HG03558 (cell line): ENCODE measurements around the gene SPARCL1.
"Not testable (repeated sequence)": the region's sequence is repeated elsewhere in the genome, so short reads cannot be mapped to it uniquely, and the experiment has no call there.

Experiments used
- ATAC-seq: cut with Tn5 transposase; IDR thresholded peaks from one replicate; pipeline ENCODE4 v1.9.1; 2021; ENCODE audit warnings: moderate number of reproducible peaks; ENCODE audit not compliant: unreplicated experiment; ENCODE audit errors: extremely low read depth

The SPARCL1 gene

DNA sequence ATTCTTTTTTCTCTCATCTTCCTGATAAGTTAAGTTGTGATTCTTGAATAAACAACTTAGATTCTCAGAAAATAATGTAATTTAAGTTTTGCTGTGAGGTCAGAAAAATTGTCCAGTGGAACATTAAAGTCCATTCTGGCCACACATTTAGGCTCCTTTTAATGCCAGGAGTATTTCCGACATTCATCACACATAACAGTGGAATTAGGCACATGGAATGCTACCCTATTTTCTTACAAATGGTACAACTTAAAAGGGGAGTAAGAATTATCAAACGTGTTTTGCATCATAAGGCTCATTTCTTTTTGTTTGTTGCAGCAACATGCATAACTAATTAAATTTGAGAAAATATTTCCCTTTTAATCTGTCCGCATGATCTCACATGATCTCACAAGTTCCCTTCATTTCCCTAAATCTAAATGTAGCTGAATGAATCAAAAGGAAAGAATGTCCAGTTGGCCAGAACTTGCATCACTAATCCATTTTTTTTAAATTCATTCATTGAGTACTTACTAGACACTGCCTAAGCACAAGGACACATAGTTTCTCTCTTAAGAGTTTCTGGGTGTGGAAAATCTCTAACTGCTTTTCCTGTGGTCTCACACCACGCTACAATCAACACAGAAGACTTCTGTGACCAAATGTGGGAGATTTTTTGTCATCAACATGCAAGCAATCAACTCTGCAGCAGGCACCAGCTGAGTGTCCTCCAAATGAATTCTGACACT is 22.0 kb downstream of the SPARCL1 start:
- no peak for ATAC-seq

DNA sequence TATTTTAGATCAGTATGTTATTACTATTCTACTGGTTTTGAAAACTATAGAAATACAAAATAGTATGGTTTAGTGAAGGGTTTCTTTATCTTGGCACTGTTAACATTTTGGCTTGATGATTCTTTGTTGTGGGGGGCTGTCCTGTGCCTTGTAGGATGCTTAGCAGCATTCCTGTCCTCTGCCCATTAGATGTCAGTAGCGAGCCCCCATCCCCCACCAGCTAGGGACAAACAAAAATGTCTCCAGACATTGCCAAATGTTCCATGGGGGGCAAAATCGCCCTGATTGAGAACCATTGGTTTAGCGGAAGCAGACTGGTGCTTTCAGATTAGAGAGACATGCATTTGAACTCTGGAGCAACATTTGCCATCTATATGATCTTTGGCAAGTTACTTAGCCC is 23.3 kb downstream of the SPARCL1 start:
- no peak for ATAC-seq

DNA sequence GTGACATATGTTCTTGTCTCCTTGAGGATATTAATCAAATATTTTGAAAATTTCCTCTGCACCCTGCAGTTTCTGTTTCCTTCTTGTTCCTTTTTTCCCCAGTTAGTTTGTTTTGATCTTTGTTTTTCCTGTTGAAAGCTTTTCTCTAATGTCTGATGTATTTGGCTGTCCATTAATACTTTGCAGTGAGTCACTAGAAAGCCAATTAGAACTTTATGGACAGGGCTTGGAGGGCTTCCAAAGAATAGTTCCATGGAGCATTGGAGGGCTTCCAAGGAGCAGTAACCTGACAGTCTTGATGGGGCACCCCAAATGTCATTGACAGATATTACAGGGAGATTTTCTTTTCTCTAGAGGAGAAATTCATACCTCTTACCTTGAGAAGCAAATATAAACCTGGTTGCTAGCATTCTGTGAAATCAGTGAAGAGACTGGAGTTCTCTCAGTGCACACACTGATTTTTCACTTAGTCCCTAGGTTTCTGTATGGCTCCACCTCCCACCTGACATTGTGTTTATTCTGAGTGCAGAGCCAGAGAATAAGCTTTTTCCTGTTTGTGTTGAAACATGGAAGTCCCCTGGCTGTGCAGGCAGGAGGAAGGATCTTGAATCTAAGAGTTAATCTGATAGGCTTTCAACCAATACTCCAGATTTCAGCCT is 26.5 kb downstream of the SPARCL1 start:
- no peak for ATAC-seq

DNA sequence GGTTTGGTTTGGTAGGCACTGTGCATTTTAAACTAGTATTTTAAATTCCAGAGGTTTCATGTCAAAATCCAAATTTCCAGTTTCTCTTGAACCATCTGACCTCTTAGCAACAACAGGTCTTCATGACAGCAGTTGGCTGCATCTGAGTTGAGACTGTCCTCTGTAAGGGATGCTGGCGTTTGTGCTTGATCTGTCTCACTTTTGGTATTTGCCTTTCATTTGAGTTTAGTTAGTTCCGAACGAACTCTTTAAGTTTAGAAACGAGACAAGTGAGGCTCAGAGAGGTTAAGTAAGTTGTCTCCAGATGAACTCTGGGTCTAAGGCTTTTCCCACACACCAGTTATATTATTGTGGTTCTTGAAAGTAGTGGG is 29.1 kb downstream of the SPARCL1 start:
- ATAC-seq = peak; percentile 19

DNA sequence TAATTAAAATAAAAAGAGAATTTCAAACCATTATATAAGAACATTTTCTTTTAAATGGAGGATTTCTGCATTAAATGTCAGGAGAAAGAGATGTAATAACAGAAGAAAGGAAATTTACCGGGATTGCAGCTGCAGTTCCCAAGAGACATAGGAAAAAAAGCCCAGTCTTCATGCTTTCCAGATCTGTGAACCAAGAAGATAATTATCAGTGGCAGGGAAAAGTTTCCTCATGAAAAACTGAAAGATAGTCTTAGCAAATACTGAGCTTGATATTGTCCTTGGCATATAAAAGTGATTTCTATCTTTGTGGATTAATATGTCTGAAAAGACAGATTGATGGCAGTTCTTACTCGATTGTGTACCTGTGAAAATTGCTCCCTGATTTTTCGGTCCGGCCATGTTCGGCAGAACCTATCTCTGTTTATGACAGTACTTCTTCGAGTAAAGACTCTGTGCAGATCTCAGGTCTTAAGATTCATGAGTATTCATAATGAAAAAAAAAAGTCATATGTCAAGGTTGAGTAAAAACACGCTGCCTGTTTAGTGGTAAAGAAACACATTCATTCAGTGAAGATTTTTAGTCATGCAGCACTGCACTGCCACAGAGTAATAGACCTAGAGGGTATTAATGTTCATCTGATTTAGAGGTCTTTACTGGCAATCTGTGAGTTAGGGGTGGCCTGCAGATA is 29.6 kb downstream of the SPARCL1 start:
- peak; percentile 70 for ATAC-seq

DNA sequence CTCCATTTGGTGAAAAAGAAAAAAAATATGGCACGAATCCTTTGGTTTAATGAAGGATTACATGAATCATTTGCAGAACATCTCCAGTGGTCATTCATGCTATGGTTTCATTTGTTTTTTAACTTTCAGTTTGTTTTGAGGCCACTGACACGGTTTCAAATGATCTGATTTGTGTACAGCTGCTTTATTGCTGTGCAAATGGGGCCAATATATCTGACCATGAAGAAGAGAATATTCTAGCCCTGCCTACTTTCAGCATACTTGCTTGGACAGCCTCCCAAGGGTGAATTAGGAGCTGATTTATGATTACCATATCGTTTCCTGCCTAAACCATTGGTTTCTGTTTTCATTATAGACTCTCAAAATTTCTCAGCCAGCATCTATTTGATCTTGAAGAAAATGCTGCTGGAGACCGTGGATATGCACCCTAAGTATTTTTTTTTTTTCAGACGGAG is 30.7 kb downstream of the SPARCL1 start:
- no peak for ATAC-seq

DNA sequence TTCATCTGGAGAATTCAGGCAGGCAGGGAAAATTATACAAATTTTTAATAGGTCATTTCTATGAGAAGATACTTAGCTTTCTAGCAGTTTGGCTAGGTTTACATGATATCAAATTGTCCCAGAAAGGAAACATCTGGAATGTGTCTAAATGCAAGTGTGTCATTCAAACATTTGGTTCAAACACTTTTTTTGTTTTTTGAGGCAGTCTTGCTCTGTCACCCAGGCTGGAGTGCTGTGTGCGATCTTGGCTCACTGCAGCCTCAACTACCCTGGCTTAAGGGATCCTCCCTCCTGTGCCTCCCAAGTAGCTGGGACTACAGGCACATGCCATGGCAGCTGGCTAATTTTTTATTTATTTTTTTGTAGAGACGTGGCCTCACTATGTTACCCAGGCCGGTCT is 31.6 kb downstream of the SPARCL1 start:
- no peak for ATAC-seq

DNA sequence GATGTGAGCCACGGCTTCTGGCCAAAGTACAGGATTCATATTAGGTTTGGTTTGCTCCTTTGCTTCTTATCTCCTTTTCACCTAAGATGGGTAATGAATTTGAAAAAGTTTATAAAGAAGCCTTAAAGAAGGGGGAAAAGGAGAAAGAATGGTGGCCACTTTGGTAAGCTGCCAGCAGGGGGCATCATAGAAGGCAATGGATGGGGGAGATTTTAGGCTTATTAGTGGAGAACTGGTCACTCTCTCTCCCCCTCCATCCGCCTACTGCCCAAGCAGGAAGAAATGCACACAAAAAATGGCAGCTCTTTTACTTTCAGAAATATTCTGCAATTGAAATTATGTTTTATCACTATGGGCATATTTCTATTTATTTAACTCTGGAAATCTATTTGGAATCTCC is 32.0 kb downstream of the SPARCL1 start:
- no peak for ATAC-seq

DNA sequence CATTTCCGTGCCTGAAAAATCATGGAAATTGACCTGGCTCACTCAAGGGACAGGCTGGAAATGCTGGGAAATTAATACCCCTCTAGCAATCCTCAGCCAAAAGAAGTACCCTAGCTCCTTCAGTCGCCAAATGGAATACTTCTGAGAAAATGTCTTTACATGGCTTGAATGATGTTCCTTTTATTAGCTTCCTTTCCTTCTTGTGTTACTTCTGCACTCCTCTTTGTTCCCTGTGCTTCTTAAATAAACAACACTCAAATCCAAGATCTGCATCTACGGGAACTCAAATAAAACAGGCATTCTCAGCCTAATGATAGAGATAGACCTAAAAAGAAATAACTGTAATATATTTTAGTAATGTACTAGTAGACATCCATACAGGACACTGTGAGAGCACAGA is 36.1 kb downstream of the SPARCL1 start:
- no peak for ATAC-seq

DNA sequence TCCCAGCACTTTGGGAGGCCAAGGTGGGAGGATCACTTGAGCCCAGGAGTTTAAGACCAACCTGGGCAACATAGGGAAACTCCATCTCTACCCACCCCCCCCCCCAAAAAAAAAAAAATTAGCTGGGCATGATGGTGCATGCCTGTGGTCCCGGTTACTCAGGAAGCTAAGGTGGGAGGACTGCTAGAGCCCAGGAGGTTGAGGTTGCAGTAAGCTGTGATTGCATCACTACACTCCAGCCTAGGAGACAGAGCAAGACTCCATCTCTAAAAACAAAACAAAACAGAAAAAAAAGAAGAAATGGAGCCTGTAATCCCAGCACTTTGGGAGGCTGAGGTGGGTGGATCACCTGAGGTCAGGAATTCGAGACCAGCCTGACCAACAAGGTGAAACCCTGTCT is 37.3 kb downstream of the SPARCL1 start:
- ATAC-seq = not testable (repeated sequence)

DNA sequence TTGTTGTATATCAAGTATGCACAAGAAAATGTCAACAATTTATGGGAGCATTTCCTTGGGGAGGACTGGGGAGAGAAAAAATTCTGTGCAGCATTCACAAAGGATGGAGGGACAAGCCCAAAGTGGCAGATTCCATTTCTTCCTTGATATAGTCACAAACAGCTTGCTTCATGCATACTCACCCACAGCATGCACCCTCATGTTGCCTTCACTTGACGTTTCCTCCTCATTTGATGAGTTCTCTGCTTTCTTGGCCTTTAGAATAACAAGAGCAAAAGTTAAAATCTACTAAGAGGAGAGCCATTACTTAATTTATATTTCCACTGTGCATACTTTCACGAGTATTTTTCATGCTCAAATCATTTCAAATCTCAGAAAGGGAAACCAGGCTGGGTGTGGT is 37.7 kb downstream of the SPARCL1 start:
- ATAC-seq = no peak

DNA sequence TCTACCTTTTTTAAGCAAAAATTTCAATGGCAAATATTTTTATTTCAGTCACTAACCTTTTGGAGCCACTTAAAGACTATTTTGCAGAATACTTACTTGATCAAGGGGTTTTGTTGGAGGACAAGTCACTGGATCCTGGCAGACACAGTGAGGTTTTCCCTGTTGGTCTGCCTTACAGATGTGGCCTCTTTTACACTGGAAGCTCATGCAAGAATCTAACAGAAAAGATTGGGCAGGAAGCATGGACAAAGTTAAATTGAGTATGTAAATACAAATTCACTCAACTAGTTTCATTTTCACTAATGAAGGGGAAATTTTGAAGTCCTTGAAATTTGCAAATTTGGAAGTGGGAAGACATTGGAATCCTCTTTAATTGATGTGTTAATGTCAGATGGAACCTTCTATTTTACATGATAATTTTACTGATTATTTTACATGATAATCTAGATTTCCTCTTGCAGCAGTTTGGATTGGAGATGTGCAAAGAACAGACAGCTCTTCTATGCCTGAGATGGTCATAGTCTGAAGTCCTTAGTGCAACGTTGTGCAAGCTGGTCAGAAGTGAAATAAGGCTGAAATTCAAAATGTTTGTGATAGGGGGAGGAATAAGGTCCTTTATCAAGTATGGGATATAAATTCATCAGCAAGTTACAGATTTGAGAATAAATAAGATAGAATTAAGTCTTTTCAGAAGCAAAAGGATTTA is 38.4 kb downstream of the SPARCL1 start:
- no peak for ATAC-seq

DNA sequence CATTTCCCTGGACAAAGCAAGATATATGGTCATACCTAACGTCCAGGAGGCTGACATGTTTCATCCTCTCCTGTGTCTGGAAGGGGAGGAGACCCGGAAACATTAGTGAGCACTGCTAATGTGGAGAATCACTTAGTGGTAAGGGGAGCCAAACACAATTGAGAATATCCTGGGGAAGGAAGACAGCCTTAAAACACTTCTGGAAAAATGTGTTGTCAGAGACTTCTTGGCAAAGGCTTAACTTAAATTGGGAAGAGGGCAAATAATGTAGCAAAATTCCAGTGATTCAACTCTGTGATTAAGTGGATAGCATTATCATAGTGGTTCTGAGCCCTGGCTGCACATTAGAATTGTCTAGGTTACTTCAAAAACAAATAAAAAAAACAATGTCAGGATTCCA is 39.5 kb downstream of the SPARCL1 start:
- ATAC-seq = no peak

DNA sequence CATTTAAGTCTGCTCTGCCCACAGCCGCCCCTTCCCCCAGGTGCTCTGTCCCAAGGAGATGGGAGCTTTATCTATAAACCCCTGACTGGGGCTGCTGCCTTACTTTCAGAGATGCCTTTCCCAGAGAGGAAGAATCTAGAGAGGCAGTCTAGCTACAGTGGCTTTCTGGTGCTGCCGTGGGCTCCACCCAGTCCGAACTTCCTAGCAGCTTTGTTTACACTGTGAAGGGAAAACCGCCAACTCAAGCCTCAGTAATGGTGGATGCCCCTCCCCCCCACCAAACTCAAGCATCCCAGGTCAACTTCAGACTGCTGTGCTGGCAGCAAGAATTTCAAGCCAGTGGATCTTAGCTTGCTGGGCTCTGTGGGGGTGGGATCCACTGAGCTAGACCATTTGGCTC is 40.5 kb downstream of the SPARCL1 start:
- ATAC-seq = not testable (repeated sequence)

DNA sequence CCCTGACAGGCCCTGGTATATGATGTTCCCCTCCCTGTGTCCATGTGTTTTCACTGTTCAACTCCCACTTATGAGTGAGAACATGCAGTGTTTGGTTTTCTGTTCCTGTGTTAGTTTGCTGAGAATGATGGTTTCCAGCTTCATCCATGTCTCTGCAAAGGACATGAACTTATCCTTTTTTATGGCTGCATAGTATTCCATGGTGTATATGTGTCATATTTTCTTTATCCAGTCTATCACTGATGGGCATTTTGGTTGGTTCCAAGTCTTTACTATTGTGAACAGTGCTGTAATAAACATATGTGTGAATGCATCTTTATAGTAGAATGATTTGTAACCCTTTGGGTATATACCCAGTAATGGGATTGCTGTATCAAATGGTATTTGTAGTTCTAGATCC is 45.9 kb downstream of the SPARCL1 start:
- ATAC-seq = not testable (repeated sequence)

DNA sequence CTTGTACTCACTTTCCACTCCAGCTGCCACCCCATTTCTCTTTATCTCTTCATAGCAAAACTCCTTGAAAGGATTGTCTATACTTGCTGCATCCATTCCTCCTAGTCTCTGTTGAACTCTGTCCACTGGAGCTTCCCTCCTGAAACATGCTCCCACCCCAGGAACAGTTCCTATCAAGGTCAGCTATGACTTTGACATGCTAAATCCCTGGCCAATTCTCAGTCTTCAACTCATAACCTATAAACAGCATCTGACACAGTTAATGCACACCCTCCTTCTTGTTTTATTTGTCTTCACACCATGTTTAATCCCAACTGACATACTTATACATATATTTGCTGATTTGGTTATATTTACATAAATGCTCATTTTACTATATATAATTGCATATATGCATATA is 47.8 kb downstream of the SPARCL1 start:
- no peak for ATAC-seq

DNA sequence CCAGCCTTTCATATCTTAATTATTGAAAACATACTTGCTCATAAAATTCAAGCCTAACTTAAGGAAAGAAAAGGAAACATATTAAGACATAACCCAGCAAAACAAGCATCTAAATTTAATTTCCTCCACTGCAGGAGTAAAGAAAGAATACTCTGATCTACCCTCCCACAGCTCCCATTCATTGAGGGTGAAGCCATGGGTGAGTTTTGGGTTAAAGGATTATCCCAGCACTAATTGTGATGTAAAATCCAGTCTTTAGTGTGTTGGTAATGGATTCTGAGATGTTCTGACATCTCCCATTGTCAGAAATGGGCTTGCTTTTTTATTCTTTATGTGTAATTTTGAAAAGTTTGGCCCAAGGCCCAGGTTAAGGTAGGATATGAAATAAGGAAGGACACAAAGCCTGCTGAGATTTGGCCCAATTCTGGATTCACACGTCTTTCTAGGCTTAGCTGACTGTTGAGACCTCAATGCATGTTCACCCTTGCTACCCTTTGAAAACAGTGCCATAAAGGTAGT is 50.4 kb downstream of the SPARCL1 start:
- ATAC-seq = no peak

DNA sequence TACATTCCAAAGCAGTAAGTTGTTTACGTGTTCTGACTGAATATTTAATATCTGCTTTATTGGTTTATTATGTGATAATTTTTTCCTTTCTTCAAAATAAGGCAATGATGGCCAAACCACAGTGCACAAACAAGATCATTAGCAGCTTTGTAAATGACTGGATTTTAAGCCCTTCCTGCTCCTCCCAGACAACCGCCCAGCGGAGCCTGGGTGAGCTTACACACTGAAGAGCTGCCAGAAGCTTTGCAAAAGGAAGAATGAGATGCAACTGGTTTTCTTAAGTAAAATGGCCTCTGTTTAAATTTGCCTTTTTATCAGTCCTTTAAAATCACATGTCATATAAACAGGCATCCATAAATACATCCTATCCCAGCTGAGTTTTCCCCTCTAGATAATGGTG is 52.2 kb downstream of the SPARCL1 start:
- ATAC-seq = no peak

DNA sequence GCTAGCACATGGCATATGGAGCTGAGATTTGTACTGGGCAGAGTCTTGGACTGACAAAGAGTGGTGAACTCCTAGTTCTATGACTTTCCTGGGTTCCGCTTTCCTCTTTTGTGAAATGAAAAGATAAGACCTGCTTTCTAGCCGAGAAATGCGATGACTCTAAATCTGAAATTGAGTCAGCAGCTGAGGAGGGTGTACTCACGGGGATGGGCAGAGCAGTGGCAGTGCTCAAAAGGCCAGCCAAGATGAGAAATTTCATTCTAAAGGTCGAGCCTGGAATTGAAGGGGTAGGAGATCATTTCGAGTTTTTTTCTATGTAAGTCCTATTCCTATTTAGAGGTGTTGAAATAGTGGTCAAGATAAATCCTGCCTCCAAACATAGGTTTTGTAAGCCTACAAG is 59.8 kb downstream of the SPARCL1 start:
- ATAC-seq = no peak

DNA sequence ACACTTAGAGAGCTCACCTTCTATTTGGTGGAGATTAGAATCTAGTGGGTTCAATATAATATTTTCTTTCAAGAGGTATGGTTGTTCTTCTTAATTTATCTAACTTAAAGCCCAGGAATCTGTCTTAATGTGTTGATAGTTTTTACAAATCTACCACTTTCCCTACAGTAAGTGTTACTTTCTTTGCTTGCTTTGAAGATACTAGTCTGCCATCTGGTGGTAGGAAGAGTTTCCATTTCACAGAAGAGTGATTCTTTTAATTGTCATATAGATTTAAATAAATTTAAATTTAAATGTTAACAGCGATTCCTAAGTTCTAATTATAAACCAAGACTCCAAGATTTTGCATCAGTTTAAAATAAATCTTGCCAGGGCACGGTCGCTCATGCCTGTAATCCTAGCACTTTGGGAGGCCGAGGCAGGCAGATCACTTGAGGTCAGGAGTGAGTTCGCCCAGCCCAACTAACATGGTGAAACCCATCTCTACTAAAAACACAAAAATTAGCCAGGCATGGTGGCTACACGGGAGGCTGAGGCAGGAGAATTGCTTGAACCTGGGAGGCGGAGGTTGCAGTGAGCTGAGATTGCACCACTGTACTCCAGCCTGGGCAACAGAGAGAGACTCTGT is 63.3 kb downstream of the SPARCL1 start:
- no peak for ATAC-seq
